GM20431 (cell line): Measurements from ENCODE around the gene CYP39A1.

Experiments
- in situ Hi-C: fragments of 300-500 bp; cut with MseI, MboI; formaldehyde crosslinking; loops from one replicate; pipeline ENCODE4 v1.15.0; 2020; ENCODE audit warnings: low sequenced_read_pairs; ENCODE audit not compliant: unreplicated experiment

The CYP39A1 gene

GRCh38 chr6:46651006-46651405 is 1.6 kb downstream of the CYP39A1 start:
- in situ Hi-C loops = no loop called here

DNA sequence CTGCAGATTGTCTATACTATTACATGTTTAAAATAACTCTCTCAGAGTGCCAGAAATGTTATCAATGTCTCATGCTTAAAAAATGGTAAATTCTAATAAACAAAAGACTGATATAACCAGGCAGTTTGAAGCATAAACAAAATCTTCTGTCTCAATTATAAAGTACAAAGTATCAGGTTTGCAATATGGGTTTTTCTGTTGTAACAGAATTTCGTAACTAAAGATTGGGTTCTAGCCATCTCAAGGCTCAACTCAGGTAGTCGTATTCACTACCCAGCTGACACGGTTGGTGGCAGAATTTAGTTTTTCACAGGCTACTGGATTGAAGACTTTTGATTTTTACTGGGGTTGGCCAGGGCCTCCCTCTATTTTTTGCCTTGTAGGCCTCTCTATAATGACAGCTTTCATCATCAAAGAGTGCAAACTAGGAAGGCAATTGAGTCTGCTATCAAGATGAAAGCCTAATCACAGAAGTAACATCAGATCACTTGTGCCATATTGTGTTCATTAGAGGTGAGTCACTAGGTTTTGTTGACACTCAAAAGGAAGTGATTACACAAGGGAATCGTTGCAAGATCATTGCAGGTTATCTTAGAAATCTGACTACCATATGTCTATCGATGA is 3.6 kb downstream of the CYP39A1 start:
- in situ Hi-C loops = loop anchor here (25.0 kb wide), 1 partner anchor 562 kb away; no protein-coding TSS in a partner anchor

DNA sequence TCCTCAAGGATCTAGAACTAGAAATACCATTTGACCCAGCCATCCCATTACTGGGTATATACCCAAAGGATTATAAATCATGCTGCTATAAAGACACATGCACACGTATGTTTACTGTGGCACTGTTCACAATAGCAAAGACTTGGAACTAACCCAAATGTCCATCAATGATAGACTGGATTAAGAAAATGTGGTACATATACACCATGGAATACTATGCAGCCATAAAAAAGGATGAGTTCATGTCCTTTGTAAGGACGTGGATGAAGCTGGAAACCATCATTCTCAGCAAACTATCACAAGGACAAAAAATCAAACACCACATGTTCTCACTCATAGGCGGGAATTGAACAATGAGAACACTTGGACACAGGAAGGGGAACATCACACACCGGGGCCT is 4.5 kb downstream of the CYP39A1 start:
- in situ Hi-C loops = loop anchor here (25.0 kb wide), 1 partner anchor 561 kb away; no protein-coding TSS in a partner anchor

GRCh38 chr6:46645265-46645664 is 7.4 kb downstream of the CYP39A1 start:
- in situ Hi-C loops = loop anchor here (25.0 kb wide), 1 partner anchor 558 kb away; no protein-coding TSS in a partner anchor

DNA sequence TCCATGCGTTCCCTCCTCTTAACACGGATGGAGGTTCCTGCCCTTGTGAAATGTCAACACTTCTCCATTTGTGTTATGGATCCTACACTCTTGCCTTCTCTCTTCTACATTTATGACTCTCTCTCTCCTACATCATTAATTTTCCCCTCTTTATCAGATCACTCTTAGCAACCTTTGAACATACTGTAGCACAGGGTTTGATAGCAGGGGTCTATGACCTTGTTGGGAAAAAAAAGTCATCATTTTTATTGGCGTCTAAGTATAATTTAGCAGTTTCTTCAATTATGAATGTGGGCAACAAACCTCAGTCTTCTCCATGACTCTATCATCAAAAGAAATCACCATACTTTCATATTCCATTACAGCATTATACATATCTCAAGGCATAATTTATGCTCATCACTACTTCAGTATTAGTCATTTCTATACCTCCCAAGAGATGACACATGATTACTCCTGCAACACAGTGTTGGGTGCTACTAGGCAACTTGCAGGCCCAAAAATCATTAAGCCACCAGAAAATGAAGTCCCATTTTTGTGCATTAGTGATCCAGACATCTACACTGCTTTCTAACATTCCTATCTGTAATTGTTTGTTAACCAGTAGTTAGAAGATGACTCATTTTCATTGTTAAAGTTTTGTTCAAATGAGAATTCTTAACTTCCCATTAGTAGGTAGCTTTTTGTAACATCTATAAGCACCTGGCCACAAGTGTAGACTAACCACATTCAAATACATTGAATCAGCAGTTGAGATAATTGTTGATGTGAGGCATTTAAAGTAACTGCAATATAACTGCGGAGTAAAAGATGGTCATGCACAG is 9.5 kb downstream of the CYP39A1 start:
- in situ Hi-C loops = loop anchor here (25.0 kb wide), 1 partner anchor 556 kb away; no protein-coding TSS in a partner anchor

DNA sequence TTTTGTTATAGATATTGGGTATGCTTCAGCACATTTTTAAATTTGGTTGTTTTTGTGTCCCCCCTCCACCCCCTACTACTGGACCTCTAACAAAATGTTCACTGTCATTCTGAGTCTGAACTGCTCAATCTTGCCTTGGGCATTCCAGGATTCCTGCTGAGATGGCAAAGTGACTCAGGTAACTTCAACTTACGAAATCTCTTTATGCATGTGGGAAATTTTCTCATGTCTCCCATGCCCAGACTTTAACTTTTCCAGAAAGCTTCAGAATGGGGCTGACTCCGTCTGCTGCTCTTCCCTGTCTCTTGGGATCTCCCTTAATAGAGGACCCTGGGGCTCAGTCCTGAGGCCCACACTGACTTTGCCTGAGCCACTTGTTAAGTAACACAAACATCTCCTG is 14.0 kb downstream of the CYP39A1 start:
- in situ Hi-C loops = loop anchor here (25.0 kb wide), 1 partner anchor 551 kb away; no protein-coding TSS in a partner anchor

GRCh38 chr6:46637933-46638332 is 14.7 kb downstream of the CYP39A1 start:
- in situ Hi-C loops = loop anchor here (25.0 kb wide), 1 partner anchor 551 kb away; no protein-coding TSS in a partner anchor

DNA sequence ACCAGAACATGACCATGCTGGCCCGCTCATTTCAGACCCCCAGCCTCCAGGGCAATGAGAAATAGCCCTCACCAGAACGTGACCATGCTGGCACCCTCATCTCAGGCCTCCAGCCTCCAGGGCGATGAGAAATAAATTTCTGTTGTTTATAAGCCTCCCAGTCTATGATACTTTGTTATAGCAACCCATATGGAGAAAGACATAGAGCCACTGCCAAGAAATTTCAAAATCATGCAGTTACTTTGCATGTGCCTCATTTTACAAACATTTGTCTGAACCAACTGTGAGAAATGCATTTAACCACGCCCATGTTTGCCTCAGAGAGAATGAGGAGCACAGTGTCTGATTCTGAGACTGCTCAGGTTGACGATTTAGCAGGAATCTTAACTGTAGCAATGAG is 15.5 kb downstream of the CYP39A1 start:
- in situ Hi-C loops = loop anchor here (25.0 kb wide), 1 partner anchor 550 kb away; no protein-coding TSS in a partner anchor

GRCh38 chr6:46635462-46635861 is 17.2 kb downstream of the CYP39A1 start:
- in situ Hi-C loops = loop anchor here (25.0 kb wide), 1 partner anchor 548 kb away; no protein-coding TSS in a partner anchor

DNA sequence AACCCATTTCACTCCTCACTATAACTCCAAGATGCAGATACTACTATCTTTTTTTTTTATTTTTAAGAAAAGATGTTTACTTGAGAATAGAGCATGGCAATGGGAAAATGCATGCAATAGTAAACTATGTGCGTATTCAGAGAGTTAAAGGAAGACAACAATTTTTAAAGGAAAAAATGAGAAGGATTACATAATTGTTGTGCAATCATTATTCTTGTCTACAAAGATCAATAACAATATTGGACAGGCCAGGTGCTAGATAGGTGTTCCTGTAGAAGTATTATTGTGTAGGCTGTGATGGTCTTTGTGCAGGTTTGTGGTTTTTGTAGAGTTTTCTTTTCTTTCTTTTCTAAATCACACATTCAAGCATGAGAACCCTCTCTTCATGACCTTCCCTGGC is 20.6 kb downstream of the CYP39A1 start:
- in situ Hi-C loops = loop anchor here (25.0 kb wide), 1 partner anchor 545 kb away; no protein-coding TSS in a partner anchor

DNA sequence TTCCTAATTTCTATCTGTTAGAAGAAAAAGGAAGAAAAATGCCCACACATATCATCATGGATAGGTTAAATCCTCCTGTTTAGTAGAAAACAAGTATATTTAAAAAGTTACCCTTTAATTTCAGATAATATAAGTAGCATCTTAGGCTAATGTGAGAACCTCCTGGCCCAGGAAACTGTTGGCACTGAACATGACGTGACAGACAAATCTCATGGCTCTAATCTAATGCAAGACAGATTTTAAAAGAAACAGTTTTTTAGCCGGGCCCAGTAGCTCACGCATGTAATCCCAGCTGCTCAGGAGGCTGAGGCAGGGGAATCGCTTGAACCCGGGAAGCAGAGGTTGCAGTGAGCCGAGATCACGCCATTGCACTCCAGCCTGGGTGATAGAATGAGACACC is 22.9 kb downstream of the CYP39A1 start:
- in situ Hi-C loops = loop anchor here (25.0 kb wide), 1 partner anchor 542 kb away; no protein-coding TSS in a partner anchor

DNA sequence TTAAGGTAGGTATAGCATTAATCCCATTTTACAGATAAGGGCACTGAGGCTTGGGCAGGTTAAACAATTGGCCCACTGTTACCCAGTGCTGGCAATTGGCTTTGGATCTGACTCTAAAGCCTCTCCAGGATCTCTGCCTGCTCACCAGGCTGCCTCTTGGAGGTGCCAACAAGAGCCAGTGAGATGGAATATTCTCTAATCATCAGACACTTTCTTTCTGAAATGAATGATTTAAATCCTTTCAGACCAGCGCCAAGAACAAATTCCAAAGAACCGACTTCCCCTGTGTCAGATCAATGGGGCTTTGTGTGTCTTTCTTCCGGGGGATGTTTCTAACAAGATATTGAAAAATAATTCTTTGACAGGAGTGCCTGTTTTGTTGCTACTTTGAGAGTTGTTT is 23.6 kb downstream of the CYP39A1 start:
- in situ Hi-C loops = loop anchor here (25.0 kb wide), 1 partner anchor 542 kb away; no protein-coding TSS in a partner anchor

DNA sequence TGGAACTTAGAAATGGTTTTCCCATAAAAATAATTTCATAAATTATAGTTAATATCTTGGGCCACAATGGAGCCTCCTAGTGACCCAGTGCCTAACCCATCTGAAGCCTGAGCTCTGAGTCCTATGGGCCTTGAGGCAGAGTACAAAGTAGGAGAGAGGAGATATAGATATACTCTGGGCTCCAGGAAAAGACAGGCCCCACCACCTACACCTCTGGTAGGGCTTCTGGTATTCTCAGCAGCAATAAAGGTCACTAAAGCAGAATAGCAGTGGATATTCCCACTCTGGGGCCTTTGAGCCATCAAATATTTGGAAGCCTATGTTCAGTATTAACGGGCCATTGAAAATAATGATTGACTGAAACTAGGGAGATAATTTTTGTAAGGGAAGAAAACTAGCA is 24.1 kb downstream of the CYP39A1 start:
- in situ Hi-C loops = loop anchor here (25.0 kb wide), 1 partner anchor 541 kb away; no protein-coding TSS in a partner anchor

- in situ Hi-C loops = loop anchor here (25.0 kb wide), 1 partner anchor 540 kb away; no protein-coding TSS in a partner anchor
Measured at GRCh38 chr6:46626976-46627375, 25.6 kb downstream of the CYP39A1 start.

DNA sequence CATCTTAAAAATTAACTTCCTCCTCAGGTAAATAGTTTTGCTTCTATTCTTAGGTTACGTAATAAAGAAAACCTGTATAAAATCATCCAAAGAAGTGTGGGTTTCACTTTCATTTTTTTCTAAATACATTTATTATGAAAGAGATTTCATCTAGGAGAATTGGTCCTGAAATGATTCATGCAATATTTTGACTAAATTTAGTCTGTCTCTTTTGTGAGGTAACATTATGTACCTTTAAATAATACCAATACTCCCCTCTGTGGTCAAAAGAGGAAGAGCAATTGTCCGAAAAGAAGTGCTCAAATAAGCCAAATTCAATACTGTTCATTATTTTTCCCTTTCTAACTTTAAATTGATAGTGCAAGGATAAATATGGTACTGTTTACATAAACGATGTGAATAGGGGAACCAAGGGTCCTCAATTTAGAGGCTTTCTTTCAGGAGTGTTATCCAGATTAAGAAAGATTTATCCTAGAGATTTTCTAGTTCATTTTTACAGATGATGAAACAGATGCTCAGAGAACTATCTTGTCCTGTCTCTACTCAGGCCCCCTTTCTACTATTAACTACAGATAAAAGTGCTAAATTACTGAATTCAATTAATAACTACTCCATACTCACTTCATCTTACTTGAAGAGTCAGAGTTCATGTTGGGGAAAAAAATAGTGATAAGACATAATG is 26.2 kb downstream of the CYP39A1 start:
- in situ Hi-C loops = loop anchor here (25.0 kb wide), 1 partner anchor 539 kb away; no protein-coding TSS in a partner anchor

GRCh38 chr6:46618726-46619125 is 33.9 kb downstream of the CYP39A1 start:
- in situ Hi-C loops = no loop called here

- in situ Hi-C loops = no loop called here
Measured at GRCh38 chr6:46612645-46613044, 40.0 kb downstream of the CYP39A1 start.

- in situ Hi-C loops = no loop called here
Measured at GRCh38 chr6:46610862-46611553, 41.6 kb downstream of the CYP39A1 start.

- in situ Hi-C loops = no loop called here
Measured at GRCh38 chr6:46606338-46606737, 46.3 kb downstream of the CYP39A1 start.
